GM18867 (cell line): ENCODE data around the gene TEX53.
A peak's percentile ranks its signal among the peaks of the same experiment; 100 is the strongest.

ENCODE experiments used
- ATAC-seq: cut with Tn5 transposase; IDR thresholded peaks from one replicate; pipeline ENCODE4 v1.9.1; 2021; ENCODE audit warnings: mild to moderate bottlenecking, moderate library complexity; ENCODE audit not compliant: unreplicated experiment

The TEX53 gene

GRCh38 chr9:114643001-114643400, 14.6 kb downstream of the TEX53 start:
- no peak for ATAC-seq

GRCh38 chr9:114641967-114642366, 15.6 kb downstream of the TEX53 start:
- ATAC-seq: no peak

GRCh38 chr9:114638404-114638803, 19.2 kb downstream of the TEX53 start:
- ATAC-seq: no peak

GRCh38 chr9:114634387-114634786, 23.2 kb downstream of the TEX53 start:
- ATAC-seq: no peak

- no peak for ATAC-seq
Observed at GRCh38 chr9:114633438-114634089, 24.0 kb downstream of the TEX53 start.

- ATAC-seq: no peak
Observed at GRCh38 chr9:114631166-114631565, 26.4 kb downstream of the TEX53 start.

- no peak for ATAC-seq
Observed at GRCh38 chr9:114629563-114630090, 28.0 kb downstream of the TEX53 start.

GRCh38 chr9:114627553-114627952, 30.1 kb downstream of the TEX53 start:
- no peak for ATAC-seq

GRCh38 chr9:114626415-114627020, 31.1 kb downstream of the TEX53 start:
- ATAC-seq: no peak

- no peak for ATAC-seq
Observed at GRCh38 chr9:114624677-114625076, 32.9 kb downstream of the TEX53 start.

GRCh38 chr9:114621975-114622609, 35.5 kb downstream of the TEX53 start:
- no peak for ATAC-seq

- ATAC-seq: no peak
Observed at GRCh38 chr9:114621561-114621960, 36.0 kb downstream of the TEX53 start.

GRCh38 chr9:114619191-114619761, 38.3 kb downstream of the TEX53 start:
- peak; percentile 56 for ATAC-seq

GRCh38 chr9:114616684-114617520, 40.7 kb downstream of the TEX53 start:
- ATAC-seq: peak; percentile 61

- ATAC-seq: no peak
Observed at GRCh38 chr9:114614373-114614772, 43.2 kb downstream of the TEX53 start.

GRCh38 chr9:114613919-114614318, 43.7 kb downstream of the TEX53 start:
- ATAC-seq: no peak

- no peak for ATAC-seq
Observed at GRCh38 chr9:114613087-114613486, 44.5 kb downstream of the TEX53 start.

- ATAC-seq: no peak
Observed at GRCh38 chr9:114612272-114612923, 45.2 kb downstream of the TEX53 start.

GRCh38 chr9:114611516-114612271, 45.9 kb downstream of the TEX53 start:
- peak; percentile 42 for ATAC-seq

GRCh38 chr9:114608525-114608796, 49.1 kb downstream of the TEX53 start:
- no peak for ATAC-seq
